Lower leg skin (tissue), 3 donors: ENCODE measurements around the gene GAS6.

Experiments
- CTCF ChIP-seq, 3 donors: fragments of 450-650 bp; IDR thresholded peaks; one replicate each; pipeline ENCODE4 v1.5.1; 2016; ENCODE audit warnings: antibody characterized with exemption in 3 of 3, mild to moderate bottlenecking in 3 of 3, moderate library complexity in 2 of 3
- POLR2A ChIP-seq, 2 donors: fragments of 450-650 bp; IDR thresholded peaks; one replicate each; pipeline ENCODE4 v1.6.1; 2016 to 2017; ENCODE audit warnings: antibody characterized with exemption in 2 of 2, mild to moderate bottlenecking in 1 of 2, moderate library complexity in 1 of 2

- TF ChIP-seq CTCF (IDR thresholded peaks at IDR 0.05) (no peak), POLR2A (IDR thresholded peaks at IDR 0.05) (no peak)
These were observed 11.9 kb downstream of the GAS6 start for GRCh38 chr13:113851826-113852535.
